HepG2 (cell line): Measurements from ENCODE around the gene RNGTT. TPM values are rescaled to one million over a fixed set of nuclear protein-coding genes. Genes with fewer than 3 reads are reported as not detected.
A peak's percentile ranks its signal among the peaks of the same experiment; 100 is the strongest.

ENCODE experiments used
- ATAC-seq: fragments of 200-7000 bp; cut with Tn5 transposase; 3 replicates; pipeline ENCODE4 v1.9.1; 2020; ENCODE audit warnings: mild to moderate bottlenecking, moderate library complexity
- BruUV-seq: library from RNA; stranded (reverse); fragments of 400-500 nt; replicated peaks from 2 replicates; lab custom pipeline; 2021; lab: Mats Ljungman, UMichigan
- CTCF ChIA-PET: fragments of 300-600 bp; formaldehyde crosslinking; extraction: SDS; loops from one replicate; lab custom pipeline; 2021; ENCODE audit warnings: low total read pairs, inconsistent platforms, low intra/inter-chr PET ratio; lab: Yijun Ruan, JAX
- POLR2A ChIA-PET: fragments of 350-600 bp; sonication (Branson Sonifier 250); formaldehyde crosslinking; loops from one replicate; lab custom pipeline; 2020; ENCODE audit warnings: antibody characterized with exemption, inconsistent platforms; lab: Yijun Ruan, JAX
- DNase-seq: peaks from one replicate; pipeline ENCODE4 v3.0.0-alpha.2; 2015; ENCODE audit warnings: low spot score
- FAIRE-seq: peaks from 3 replicates; lab custom pipeline; 2011; peaks lifted over from hg19 to GRCh38; lab: Jason Lieb, UNC
- H2AFZ ChIP-seq: one replicate; pipeline ENCODE4 v1.6.1; 2011; ENCODE audit warnings: low read length, inconsistent platforms
- H3K27ac ChIP-seq: fragments of 300-600 bp; 3 replicates; pipeline ENCODE4 v1.8.0; 2011; ENCODE audit warnings: mixed run types, mild to moderate bottlenecking, mixed read lengths, low read length, inconsistent platforms; ENCODE audit not compliant: insufficient read depth; ENCODE audit errors: extremely low read length
- H3K27me3 ChIP-seq, 2 experiments: fragments of 200-600 bp in 1 of 2; 2 replicates in 1 of 2; 3 replicates in 1 of 2; pipeline versions ENCODE4 v1.6.0 to v1.8.0; 2011; ENCODE audit warnings: low read length in 2 of 2, mild to moderate bottlenecking in 2 of 2, moderate library complexity in 2 of 2, inconsistent platforms in 1 of 2; ENCODE audit not compliant: insufficient read depth in 2 of 2, control insufficient read depth in 1 of 2
- H3K36me3 ChIP-seq, 2 experiments: fragments of 200-600 bp in 1 of 2; replicated peaks in 1 of 2; 2 replicates in 1 of 2; 3 replicates in 1 of 2; pipeline versions ENCODE4 v1.5.1 to v1.8.0; 2011; ENCODE audit warnings: low read length in 2 of 2, inconsistent platforms in 1 of 2; ENCODE audit not compliant: insufficient read depth in 2 of 2, control insufficient read depth in 1 of 2
- H3K4me1 ChIP-seq: 2 replicates; pipeline ENCODE4 v1.5.1; 2012; ENCODE audit warnings: low read length, inconsistent platforms; ENCODE audit not compliant: insufficient read depth
- H3K4me2 ChIP-seq: 2 replicates; pipeline ENCODE4 v1.6.0; 2011; ENCODE audit warnings: low read depth, low read length, inconsistent platforms
- H3K4me3 ChIP-seq, 3 experiments: fragments of 200-600 bp in 1 of 3; sonication (generic), shearing (Covaris generic) in 1 of 3; replicated peaks in 1 of 3; 2 replicates each; pipeline ENCODE4 v1.5.1; 2011 to 2016; ENCODE audit warnings: low read length in 3 of 3, inconsistent platforms in 2 of 3, low read depth in 2 of 3, mild to moderate bottlenecking in 2 of 3, control low read depth in 1 of 3, mixed read lengths in 1 of 3; ENCODE audit not compliant: insufficient read depth in 1 of 3
- H3K79me2 ChIP-seq: one replicate; pipeline ENCODE4 v1.6.1; 2011; ENCODE audit warnings: low read length, inconsistent platforms; ENCODE audit not compliant: insufficient read depth
- H3K9ac ChIP-seq: 2 replicates; pipeline ENCODE4 v1.6.0; 2011; ENCODE audit warnings: mild to moderate bottlenecking, low read depth, low read length, inconsistent platforms; ENCODE audit not compliant: insufficient read depth
- H3K9me3 ChIP-seq: 2 replicates; pipeline ENCODE4 v1.5.1; 2012; ENCODE audit warnings: mild to moderate bottlenecking, low read length
- H4K20me1 ChIP-seq: 2 replicates; pipeline ENCODE4 v1.6.0; 2011; ENCODE audit warnings: inconsistent platforms, mild to moderate bottlenecking, low read length, moderate library complexity; ENCODE audit not compliant: insufficient read depth
- ARID2 ChIP-seq: sonication (generic); formaldehyde crosslinking; IDR thresholded peaks from 2 replicates; pipeline ENCODE4 v1.8.1; 2022; ENCODE audit warnings: mild to moderate bottlenecking, missing genetic modification reagents, borderline replicate concordance
- FOXA3 ChIP-seq: IDR thresholded peaks from 2 replicates; pipeline ENCODE4 v1.6.1; 2016; ENCODE audit warnings: missing genetic modification reagents, missing compliant biosample characterization
- GABPA ChIP-seq, 2 experiments: IDR thresholded peaks; 2 replicates each; pipeline ENCODE4 v1.6.1; 2011 to 2016; ENCODE audit warnings: low read depth in 2 of 2, low read length in 1 of 2, missing biosample characterization in 1 of 2, missing genetic modification characterization in 1 of 2
- HOXA5 ChIP-seq: sonication (generic); formaldehyde crosslinking; IDR thresholded peaks from 2 replicates; pipeline ENCODE4 v1.4.0; 2020; ENCODE audit warnings: missing genetic modification reagents
- NBN ChIP-seq: fragments of 450-650 bp; conservative IDR thresholded peaks from 2 replicates; pipeline ENCODE4 v1.6.1; 2017
- TMF1 ChIP-seq: sonication (generic); formaldehyde crosslinking; IDR thresholded peaks from 2 replicates; pipeline ENCODE4 v1.8.1; 2022; ENCODE audit warnings: low read depth, missing genetic modification reagents
- TRIM24 ChIP-seq: sonication (generic); formaldehyde crosslinking; IDR thresholded peaks from 2 replicates; pipeline ENCODE4 v1.8.0; 2022; ENCODE audit warnings: mild to moderate bottlenecking, missing genetic modification reagents
- ZKSCAN5 ChIP-seq: sonication (generic); formaldehyde crosslinking; IDR thresholded peaks from 2 replicates; pipeline ENCODE4 v1.5.1; 2020; ENCODE audit warnings: mild to moderate bottlenecking, missing genetic modification reagents
- ZNF317 ChIP-seq: sonication (generic); formaldehyde crosslinking; IDR thresholded peaks from 2 replicates; pipeline ENCODE4 v1.5.0; 2020; ENCODE audit warnings: mild to moderate bottlenecking, missing genetic modification reagents
- ZNF660 ChIP-seq: sonication (generic); formaldehyde crosslinking; IDR thresholded peaks from 2 replicates; pipeline ENCODE4 v1.5.1; 2020; ENCODE audit warnings: mild to moderate bottlenecking, low read depth, missing genetic modification reagents, borderline replicate concordance
- ZNF841 ChIP-seq: sonication (generic); formaldehyde crosslinking; IDR thresholded peaks from 2 replicates; pipeline ENCODE4 v1.8.1; 2023; ENCODE audit warnings: missing genetic modification reagents, borderline replicate concordance
- ZSCAN30 ChIP-seq: sonication (generic); formaldehyde crosslinking; IDR thresholded peaks from 2 replicates; pipeline ENCODE4 v1.5.0; 2020; ENCODE audit warnings: mild to moderate bottlenecking, missing genetic modification reagents
- in situ Hi-C: cut with HindIII; loops from 2 replicates; pipeline ENCODE4 v1.10.0; 2017; ENCODE audit warnings: low pct_unique_long_range_greater_than_20kb; ENCODE audit not compliant: extremely low pct_ligation_motif_present
- intact Hi-C: fragments of 100-400 bp; cut with micrococcal nuclease; formaldehyde crosslinking; loops from one replicate; pipeline ENCODE4 v1.10.0; 2022; ENCODE audit not compliant: unreplicated experiment
- polyA plus RNA-seq, 8 experiments: library from polyadenylated mRNA; depleted of rRNA in 3 of 8; stranded (reverse) in 7 of 8; unstranded in 1 of 8; fragments of >200 nt; fragmentation: Illumina TruSeq in 4 of 8; extraction: Trizol in 4 of 8; gene quantifications; 2 replicates each; pipeline versions ENCODE4 v1.2.1 to v1.2.3, GENCODE V29; 2011 to 2016; ENCODE audit warnings: low read depth in 4 of 8, missing spikeins in 1 of 8, mixed read lengths in 1 of 8; ENCODE audit not compliant: insufficient read depth in 1 of 8
- total RNA-seq, 5 experiments: library from RNA; depleted of rRNA; stranded (reverse); fragments of >200 nt; fragmentation: Illumina TruSeq; extraction: Trizol; gene quantifications; 2 replicates each; pipeline ENCODE4 v1.2.3, GENCODE V29; 2016; ENCODE audit warnings: low read depth in 1 of 5
- TF ChIP-seq, protein P1 (sequence below): IDR thresholded peaks from 2 replicates; pipeline ENCODE4 v1.4.0; 2020; ENCODE audit warnings: mild to moderate bottlenecking, missing genetic modification reagents
- TF ChIP-seq, protein P2 (sequence below): sonication (generic); formaldehyde crosslinking; IDR thresholded peaks from 2 replicates; pipeline ENCODE4 v1.5.1; 2020; ENCODE audit warnings: missing genetic modification reagents, mild to moderate bottlenecking, borderline replicate concordance
- TF ChIP-seq, protein P3 (sequence below): sonication (generic); formaldehyde crosslinking; IDR thresholded peaks from 2 replicates; pipeline ENCODE4 v1.4.0; 2020; ENCODE audit warnings: missing genetic modification reagents, mild to moderate bottlenecking, borderline replicate concordance
- TF ChIP-seq, protein P4 (sequence below): sonication (generic); formaldehyde crosslinking; IDR thresholded peaks from 2 replicates; pipeline ENCODE4 v1.4.0; 2020; ENCODE audit warnings: mild to moderate bottlenecking, missing genetic modification reagents
- TF ChIP-seq, protein P5 (sequence below): sonication (generic); formaldehyde crosslinking; IDR thresholded peaks from 2 replicates; pipeline ENCODE4 v1.4.0; 2020; ENCODE audit warnings: mild to moderate bottlenecking, missing genetic modification reagents

RNGTT gene
- total and polyA plus RNA-seq, 2 of the 13 experiments (the other 11 are each of a cell fraction or from before 2014, with no cell fraction given) = 6.0 to 22.6 TPM

DNA sequence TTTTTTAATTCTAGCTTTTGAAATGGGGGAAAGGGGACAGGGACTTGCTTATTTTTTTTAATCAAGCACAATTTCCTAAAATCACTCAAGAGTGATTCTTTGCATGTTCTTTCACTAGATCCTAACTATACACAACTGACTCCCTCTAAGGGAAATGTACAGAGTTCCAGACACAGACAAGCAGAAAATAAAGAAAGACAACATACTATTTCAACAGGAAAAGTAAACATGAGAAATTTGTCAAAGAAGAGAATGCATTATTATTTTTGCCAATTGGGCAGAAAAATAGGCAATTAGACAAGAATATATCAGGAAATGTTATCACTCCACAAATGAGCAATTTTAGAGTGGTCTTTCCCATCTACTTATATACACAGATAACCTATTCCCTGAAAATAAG is 128.2 kb downstream of the RNGTT start:
- Histone ChIP-seq H3K9me3 (no peaks in the 10 kb centered on the region), H4K20me1 (no peaks in the 10 kb centered on the region), H3K27ac (no peak overlapping the region), H3K4me2 (no peak overlapping the region), H3K36me3 (no peaks in the 10 kb centered on the region), H3K79me2 (peaks cover 2% of the 10 kb centered on the region), H2AFZ (no peak overlapping the region), H3K27me3 (no peaks in the 10 kb centered on the region), H3K9ac (no peak overlapping the region), H3K4me1 (peaks cover 22% of the 10 kb centered on the region), H3K4me3 (no peak overlapping the region)
- no TSS peak for BruUV-seq
- no peak for FAIRE-seq
- CTCF ChIA-PET = no interaction called here
- no peak for ATAC-seq
- in situ Hi-C loops = no loop called here
- DNase-seq = no peak
- TF ChIP-seq FOXA3 (CRISPR knock-in tag) (peak; percentile 55), ZSCAN30 (no peak), TRIM24 (CRISPR knock-in tag) (no peak), ARID2 (no peak), TMF1 (CRISPR knock-in tag) (no peak), HOXA5 (CRISPR knock-in tag) (no peak), ZNF317 (peak; percentile 92), ZKSCAN5 (CRISPR knock-in tag) (no peak), ZNF841 (CRISPR knock-in tag) (no peak), GABPA (IDR thresholded peaks at IDR 0.05; ENCODE audit: low read depth, low read length) (no peak), GABPA (CRISPR knock-in tag; IDR thresholded peaks at IDR 0.05; ENCODE audit: low read depth) (no peak), NBN (no peak), ZNF660 (CRISPR knock-in tag) (no peak)
- TF ChIP-seq, protein P1, sequence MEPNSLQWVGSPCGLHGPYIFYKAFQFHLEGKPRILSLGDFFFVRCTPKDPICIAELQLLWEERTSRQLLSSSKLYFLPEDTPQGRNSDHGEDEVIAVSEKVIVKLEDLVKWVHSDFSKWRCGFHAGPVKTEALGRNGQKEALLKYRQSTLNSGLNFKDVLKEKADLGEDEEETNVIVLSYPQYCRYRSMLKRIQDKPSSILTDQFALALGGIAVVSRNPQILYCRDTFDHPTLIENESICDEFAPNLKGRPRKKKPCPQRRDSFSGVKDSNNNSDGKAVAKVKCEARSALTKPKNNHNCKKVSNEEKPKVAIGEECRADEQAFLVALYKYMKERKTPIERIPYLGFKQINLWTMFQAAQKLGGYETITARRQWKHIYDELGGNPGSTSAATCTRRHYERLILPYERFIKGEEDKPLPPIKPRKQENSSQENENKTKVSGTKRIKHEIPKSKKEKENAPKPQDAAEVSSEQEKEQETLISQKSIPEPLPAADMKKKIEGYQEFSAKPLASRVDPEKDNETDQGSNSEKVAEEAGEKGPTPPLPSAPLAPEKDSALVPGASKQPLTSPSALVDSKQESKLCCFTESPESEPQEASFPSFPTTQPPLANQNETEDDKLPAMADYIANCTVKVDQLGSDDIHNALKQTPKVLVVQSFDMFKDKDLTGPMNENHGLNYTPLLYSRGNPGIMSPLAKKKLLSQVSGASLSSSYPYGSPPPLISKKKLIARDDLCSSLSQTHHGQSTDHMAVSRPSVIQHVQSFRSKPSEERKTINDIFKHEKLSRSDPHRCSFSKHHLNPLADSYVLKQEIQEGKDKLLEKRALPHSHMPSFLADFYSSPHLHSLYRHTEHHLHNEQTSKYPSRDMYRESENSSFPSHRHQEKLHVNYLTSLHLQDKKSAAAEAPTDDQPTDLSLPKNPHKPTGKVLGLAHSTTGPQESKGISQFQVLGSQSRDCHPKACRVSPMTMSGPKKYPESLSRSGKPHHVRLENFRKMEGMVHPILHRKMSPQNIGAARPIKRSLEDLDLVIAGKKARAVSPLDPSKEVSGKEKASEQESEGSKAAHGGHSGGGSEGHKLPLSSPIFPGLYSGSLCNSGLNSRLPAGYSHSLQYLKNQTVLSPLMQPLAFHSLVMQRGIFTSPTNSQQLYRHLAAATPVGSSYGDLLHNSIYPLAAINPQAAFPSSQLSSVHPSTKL = 0 out of 2 replicates have a peak, but pooled peaks have one; percentile 17
- TF ChIP-seq, protein P2, sequence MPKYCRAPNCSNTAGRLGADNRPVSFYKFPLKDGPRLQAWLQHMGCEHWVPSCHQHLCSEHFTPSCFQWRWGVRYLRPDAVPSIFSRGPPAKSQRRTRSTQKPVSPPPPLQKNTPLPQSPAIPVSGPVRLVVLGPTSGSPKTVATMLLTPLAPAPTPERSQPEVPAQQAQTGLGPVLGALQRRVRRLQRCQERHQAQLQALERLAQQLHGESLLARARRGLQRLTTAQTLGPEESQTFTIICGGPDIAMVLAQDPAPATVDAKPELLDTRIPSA (CRISPR knock-in tag) = no peak
- TF ChIP-seq, protein P3, sequence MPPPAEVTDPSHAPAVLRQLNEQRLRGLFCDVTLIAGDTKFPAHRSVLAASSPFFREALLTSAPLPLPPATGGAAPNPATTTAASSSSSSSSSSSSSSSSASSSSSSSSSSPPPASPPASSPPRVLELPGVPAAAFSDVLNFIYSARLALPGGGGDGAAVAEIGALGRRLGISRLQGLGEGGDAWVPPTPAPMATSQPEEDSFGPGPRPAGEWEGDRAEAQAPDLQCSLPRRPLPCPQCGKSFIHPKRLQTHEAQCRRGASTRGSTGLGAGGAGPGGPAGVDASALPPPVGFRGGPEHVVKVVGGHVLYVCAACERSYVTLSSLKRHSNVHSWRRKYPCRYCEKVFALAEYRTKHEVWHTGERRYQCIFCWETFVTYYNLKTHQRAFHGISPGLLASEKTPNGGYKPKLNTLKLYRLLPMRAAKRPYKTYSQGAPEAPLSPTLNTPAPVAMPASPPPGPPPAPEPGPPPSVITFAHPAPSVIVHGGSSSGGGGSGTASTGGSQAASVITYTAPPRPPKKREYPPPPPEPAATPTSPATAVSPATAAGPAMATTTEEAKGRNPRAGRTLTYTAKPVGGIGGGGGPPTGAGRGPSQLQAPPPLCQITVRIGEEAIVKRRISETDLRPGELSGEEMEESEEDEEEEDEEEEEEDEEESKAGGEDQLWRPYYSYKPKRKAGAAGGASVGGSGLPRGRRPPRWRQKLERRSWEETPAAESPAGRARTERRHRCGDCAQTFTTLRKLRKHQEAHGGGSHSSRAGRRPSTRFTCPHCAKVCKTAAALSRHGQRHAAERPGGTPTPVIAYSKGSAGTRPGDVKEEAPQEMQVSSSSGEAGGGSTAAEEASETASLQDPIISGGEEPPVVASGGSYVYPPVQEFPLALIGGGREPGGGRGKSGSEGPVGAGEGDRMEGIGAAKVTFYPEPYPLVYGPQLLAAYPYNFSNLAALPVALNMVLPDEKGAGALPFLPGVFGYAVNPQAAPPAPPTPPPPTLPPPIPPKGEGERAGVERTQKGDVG (CRISPR knock-in tag) = no peak
- TF ChIP-seq, protein P4, sequence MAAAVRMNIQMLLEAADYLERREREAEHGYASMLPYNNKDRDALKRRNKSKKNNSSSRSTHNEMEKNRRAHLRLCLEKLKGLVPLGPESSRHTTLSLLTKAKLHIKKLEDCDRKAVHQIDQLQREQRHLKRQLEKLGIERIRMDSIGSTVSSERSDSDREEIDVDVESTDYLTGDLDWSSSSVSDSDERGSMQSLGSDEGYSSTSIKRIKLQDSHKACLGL = no peak
- TF ChIP-seq, protein P5, sequence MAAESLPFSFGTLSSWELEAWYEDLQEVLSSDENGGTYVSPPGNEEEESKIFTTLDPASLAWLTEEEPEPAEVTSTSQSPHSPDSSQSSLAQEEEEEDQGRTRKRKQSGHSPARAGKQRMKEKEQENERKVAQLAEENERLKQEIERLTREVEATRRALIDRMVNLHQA = no peak
- intact Hi-C loops = no loop called here
- POLR2A ChIA-PET = no interaction called here
